Astrocyte (in vitro differentiated cells and primary cell): Measurements from ENCODE around the gene PEX14. TPM values are rescaled to one million over a fixed set of nuclear protein-coding genes. Genes with fewer than 3 reads are reported as not detected.

Source experiments
- DNase-seq: peaks from one replicate; pipeline ENCODE4 v3.0.0-alpha.2; 2010; ENCODE audit warnings: low read depth
- FAIRE-seq: peaks from 2 replicates; lab custom pipeline; 2011; peaks lifted over from hg19 to GRCh38; lab: Jason Lieb, UNC
- H2AFZ ChIP-seq: 2 replicates; pipeline ENCODE4 v1.6.0; 2012; ENCODE audit warnings: low read depth, low read length, inconsistent platforms
- H3K27ac ChIP-seq: 2 replicates; pipeline ENCODE4 v1.5.1; 2011; ENCODE audit warnings: low read depth, low read length, inconsistent platforms
- H3K27me3 ChIP-seq: 2 replicates; pipeline ENCODE4 v1.6.0; 2011; ENCODE audit warnings: low read length, inconsistent platforms; ENCODE audit not compliant: insufficient read depth
- H3K36me3 ChIP-seq: 2 replicates; pipeline ENCODE4 v1.5.1; 2011; ENCODE audit warnings: low read length, inconsistent platforms; ENCODE audit not compliant: insufficient read depth
- H3K4me1 ChIP-seq: 2 replicates; pipeline ENCODE4 v1.5.1; 2011; ENCODE audit warnings: low read length, inconsistent platforms; ENCODE audit not compliant: insufficient read depth
- H3K4me2 ChIP-seq: 2 replicates; pipeline ENCODE4 v1.6.0; 2012; ENCODE audit warnings: low read length, inconsistent platforms
- H3K4me3 ChIP-seq: 2 replicates; pipeline ENCODE4 v1.5.1; 2011; ENCODE audit warnings: low read depth, mild to moderate bottlenecking, low read length, inconsistent platforms; ENCODE audit not compliant: insufficient read depth
- H3K79me2 ChIP-seq: 2 replicates; pipeline ENCODE4 v1.6.0; 2012; ENCODE audit warnings: mild to moderate bottlenecking, low read length, inconsistent platforms; ENCODE audit not compliant: insufficient read depth
- H3K9ac ChIP-seq: 2 replicates; pipeline ENCODE4 v1.6.0; 2012; ENCODE audit warnings: mild to moderate bottlenecking, low read length, inconsistent platforms
- H3K9me3 ChIP-seq: 2 replicates; pipeline ENCODE4 v1.5.1; 2012; ENCODE audit warnings: low read depth, mild to moderate bottlenecking, low read length, inconsistent platforms; ENCODE audit not compliant: insufficient read depth
- H4K20me1 ChIP-seq: 2 replicates; pipeline ENCODE4 v1.6.0; 2012; ENCODE audit warnings: low read length, inconsistent platforms; ENCODE audit not compliant: insufficient read depth
- H3K27ac Mint-ChIP-seq: one replicate; pipeline ENCODE4 v1.8.0; 2021; ENCODE audit warnings: mild to moderate bottlenecking, mixed read lengths; ENCODE audit not compliant: unreplicated experiment
- H3K27me3 Mint-ChIP-seq: one replicate; pipeline ENCODE4 v1.8.0; 2021; ENCODE audit warnings: low read depth, mixed read lengths; ENCODE audit not compliant: unreplicated experiment
- H3K36me3 Mint-ChIP-seq: one replicate; pipeline ENCODE4 v1.8.0; 2021; ENCODE audit warnings: low read depth, mixed read lengths; ENCODE audit not compliant: unreplicated experiment
- H3K4me1 Mint-ChIP-seq: one replicate; pipeline ENCODE4 v1.8.0; 2021; ENCODE audit warnings: low read depth, mixed read lengths; ENCODE audit not compliant: unreplicated experiment
- H3K4me3 Mint-ChIP-seq: one replicate; pipeline ENCODE4 v1.8.0; 2021; ENCODE audit warnings: mild to moderate bottlenecking, moderate library complexity, mixed read lengths; ENCODE audit not compliant: unreplicated experiment
- H3K9me3 Mint-ChIP-seq: one replicate; pipeline ENCODE4 v1.8.0; 2021; ENCODE audit warnings: mild to moderate bottlenecking, mixed read lengths; ENCODE audit not compliant: unreplicated experiment
- CTCF ChIP-seq: IDR thresholded peaks from 2 replicates; pipeline ENCODE4 v1.5.1; 2011; ENCODE audit warnings: low read depth, mild to moderate bottlenecking, inconsistent platforms, low read length, moderate library complexity; ENCODE audit not compliant: insufficient read depth
- EZH2 ChIP-seq: IDR thresholded peaks from 2 replicates; pipeline ENCODE4 v1.6.1; 2012; ENCODE audit warnings: mild to moderate bottlenecking, low read length, inconsistent platforms; ENCODE audit not compliant: insufficient read depth
- total RNA-seq: library from RNA; stranded (reverse); gene quantifications from 2 replicates; pipeline ENCODE4 v1.2.1, GENCODE V29; 2021

PEX14 gene
- total RNA-seq, 1 donor from 2014 or later = 23.3 TPM

- Histone ChIP-seq H3K27ac (no peak overlapping the region), H3K27me3 (no peaks in the 10 kb centered on the region), H2AFZ (no peak overlapping the region), H3K4me2 (no peak overlapping the region), H3K4me1 (peaks cover 10% of the 10 kb centered on the region), H3K4me3 (no peak overlapping the region), H3K9me3 (no peaks in the 10 kb centered on the region), H3K36me3 (no peaks in the 10 kb centered on the region), H4K20me1 (peaks cover 11% of the 10 kb centered on the region), H3K79me2 (no peaks in the 10 kb centered on the region), H3K9ac (no peak overlapping the region)
- TF ChIP-seq EZH2 (no peak), CTCF (no peak)
- DNase-seq (no peak), FAIRE-seq (no peak)
- H3K9me3 Mint-ChIP-seq = no peaks in the 10 kb centered on the region
- no peaks in the 10 kb centered on the region for H3K27me3 Mint-ChIP-seq
- H3K4me3 Mint-ChIP-seq = no peak overlapping the region
- peaks cover 14% of the 10 kb centered on the region for H3K4me1 Mint-ChIP-seq
- H3K27ac Mint-ChIP-seq = no peak overlapping the region
- H3K36me3 Mint-ChIP-seq = peaks cover 3% of the 10 kb centered on the region
Observed at GRCh38 chr1:10594595-10595223, 120.0 kb downstream of the PEX14 start.

- H3K27ac Mint-ChIP-seq = no peak overlapping the region
- Histone ChIP-seq H3K27me3 (no peaks in the 10 kb centered on the region), H3K4me3 (no peak overlapping the region), H4K20me1 (peaks cover 11% of the 10 kb centered on the region), H2AFZ (no peak overlapping the region), H3K4me1 (peaks cover 14% of the 10 kb centered on the region), H3K36me3 (no peaks in the 10 kb centered on the region), H3K79me2 (no peaks in the 10 kb centered on the region), H3K4me2 (no peak overlapping the region), H3K9me3 (no peaks in the 10 kb centered on the region), H3K9ac (no peak overlapping the region), H3K27ac (no peak overlapping the region)
- H3K36me3 Mint-ChIP-seq = peaks cover 6% of the 10 kb centered on the region
- FAIRE-seq (no peak), DNase-seq (no peak)
- peaks cover 18% of the 10 kb centered on the region for H3K4me1 Mint-ChIP-seq
- H3K27me3 Mint-ChIP-seq = no peaks in the 10 kb centered on the region
- TF ChIP-seq CTCF = no peak
- no peak for TF ChIP-seq EZH2
- H3K9me3 Mint-ChIP-seq = no peaks in the 10 kb centered on the region
- H3K4me3 Mint-ChIP-seq = no peak overlapping the region
Observed at GRCh38 chr1:10596780-10597179, 122.0 kb downstream of the PEX14 start.

- peaks cover 20% of the 10 kb centered on the region for H3K4me1 Mint-ChIP-seq
- FAIRE-seq = no peak
Observed at GRCh38 chr1:10597492-10598388, 123.0 kb downstream of the PEX14 start.

More at GRCh38 chr1:10597492-10598388, 123.0 kb downstream of the PEX14 start:
- H4K20me1 ChIP-seq = peaks cover 11% of the 10 kb centered on the region
- no peaks in the 10 kb centered on the region for H3K9me3 ChIP-seq
- H3K4me3 ChIP-seq = no peak overlapping the region
- no peak for TF ChIP-seq EZH2
- TF ChIP-seq CTCF = no peak
- no peak overlapping the region for H3K4me3 Mint-ChIP-seq
- H3K36me3 Mint-ChIP-seq = peaks cover 6% of the 10 kb centered on the region
- no peak overlapping the region for H2AFZ ChIP-seq
- no peak for DNase-seq
- peaks cover 14% of the 10 kb centered on the region for H3K4me1 ChIP-seq
- H3K79me2 ChIP-seq = no peaks in the 10 kb centered on the region
- no peak overlapping the region for H3K27ac ChIP-seq
- H3K27ac Mint-ChIP-seq = no peak overlapping the region
- H3K4me2 ChIP-seq = no peak overlapping the region
- H3K9me3 Mint-ChIP-seq = no peaks in the 10 kb centered on the region
- no peaks in the 10 kb centered on the region for H3K27me3 ChIP-seq
- no peak overlapping the region for H3K9ac ChIP-seq
- no peaks in the 10 kb centered on the region for H3K36me3 ChIP-seq
- H3K27me3 Mint-ChIP-seq = no peaks in the 10 kb centered on the region
